Keratinocyte (primary cell): ENCODE measurements around the gene SH3D19. TPM values are rescaled to one million over a fixed set of nuclear protein-coding genes. Genes with fewer than 3 reads are reported as not detected.

ENCODE experiments used
- DNase-seq: peaks from one replicate; pipeline ENCODE4 v3.0.0-alpha.2; 2011; ENCODE audit warnings: low read depth, missing footprints, low spot score
- FAIRE-seq: peaks from 2 replicates; lab custom pipeline; 2011; peaks lifted over from hg19 to GRCh38; lab: Jason Lieb, UNC
- H2AFZ ChIP-seq: 2 replicates; pipeline ENCODE4 v1.6.0; 2012; ENCODE audit warnings: low read length, control low read depth, inconsistent platforms; ENCODE audit not compliant: control insufficient read depth
- H3K27ac ChIP-seq: 2 replicates; pipeline ENCODE4 v1.5.1; 2011; ENCODE audit warnings: low read length; ENCODE audit not compliant: control insufficient read depth, insufficient read depth
- H3K27me3 ChIP-seq: 3 replicates; pipeline ENCODE4 v1.6.0; 2011; ENCODE audit warnings: low read length; ENCODE audit not compliant: control insufficient read depth, insufficient read depth; ENCODE audit errors: extremely low read depth
- H3K36me3 ChIP-seq, 2 experiments: 2 replicates in 1 of 2; 3 replicates in 1 of 2; pipeline ENCODE4 v1.5.1; 2011; ENCODE audit warnings: low read length in 2 of 2, mild to moderate bottlenecking in 1 of 2; ENCODE audit not compliant: control insufficient read depth in 2 of 2, insufficient read depth in 2 of 2; ENCODE audit errors: extremely low read depth in 1 of 2
- H3K4me1 ChIP-seq: 3 replicates; pipeline ENCODE4 v1.5.1; 2011; ENCODE audit warnings: low read length; ENCODE audit not compliant: control insufficient read depth, insufficient read depth; ENCODE audit errors: extremely low read depth
- H3K4me2 ChIP-seq: 3 replicates; pipeline ENCODE4 v1.6.0; 2011; ENCODE audit warnings: low read depth, low read length; ENCODE audit not compliant: control insufficient read depth, insufficient read depth; ENCODE audit errors: extremely low read depth
- H3K4me3 ChIP-seq, 3 experiments: fragments of 200-600 bp in 1 of 3; sonication (generic) in 1 of 3; 2 replicates in 2 of 3; 3 replicates in 1 of 3; pipeline ENCODE4 v1.5.1; 2011 to 2016; ENCODE audit warnings: low read length in 3 of 3, mild to moderate bottlenecking in 3 of 3, control low read depth in 2 of 3, inconsistent platforms in 1 of 3, low read depth in 1 of 3, mixed read lengths in 1 of 3, mixed run types in 1 of 3, moderate library complexity in 1 of 3; ENCODE audit not compliant: control insufficient read depth in 2 of 3, insufficient read depth in 2 of 3; ENCODE audit errors: extremely low read depth in 1 of 3
- H3K79me2 ChIP-seq: 2 replicates; pipeline ENCODE4 v1.6.0; 2012; ENCODE audit warnings: low read length; ENCODE audit not compliant: control insufficient read depth, insufficient read depth
- H3K9ac ChIP-seq: 3 replicates; pipeline ENCODE4 v1.6.0; 2011; ENCODE audit warnings: low read length; ENCODE audit not compliant: control insufficient read depth, insufficient read depth; ENCODE audit errors: extremely low read depth
- H3K9me1 ChIP-seq: 3 replicates; pipeline ENCODE4 v1.6.0; 2011; ENCODE audit warnings: low read length; ENCODE audit not compliant: control insufficient read depth, insufficient read depth; ENCODE audit errors: extremely low read depth
- H3K9me3 ChIP-seq: 2 replicates; pipeline ENCODE4 v1.5.1; 2012; ENCODE audit warnings: low read depth, low read length; ENCODE audit not compliant: control insufficient read depth
- H4K20me1 ChIP-seq: 3 replicates; pipeline ENCODE4 v1.6.0; 2011; ENCODE audit warnings: low read length; ENCODE audit not compliant: control insufficient read depth, insufficient read depth; ENCODE audit errors: extremely low read depth
- CTCF ChIP-seq, 3 experiments: IDR thresholded peaks in 1 of 3; conservative IDR thresholded peaks in 1 of 3; optimal IDR thresholded peaks in 1 of 3; 2 replicates in 2 of 3; 3 replicates in 1 of 3; pipeline versions ENCODE3 to v1.5.1; 2011; ENCODE audit warnings: low read length in 3 of 3, mild to moderate bottlenecking in 3 of 3, moderate library complexity in 2 of 3, control low read depth in 1 of 3, inconsistent platforms in 1 of 3; ENCODE audit not compliant: insufficient read depth in 2 of 3; ENCODE audit errors: extremely low read depth in 1 of 3
- EZH2 ChIP-seq: IDR thresholded peaks from one replicate; pipeline ENCODE4 v1.6.1; 2012; ENCODE audit warnings: inconsistent platforms, mild to moderate bottlenecking, low read length, moderate library complexity
- dilution Hi-C: fragments of 300-500 bp; cut with MboI; formaldehyde crosslinking; loops from one replicate; pipeline ENCODE4 v1.7.0; 2020; ENCODE audit warnings: low sequenced_read_pairs; ENCODE audit not compliant: extremely low pct_ligation_motif_present
- polyA plus RNA-seq, 5 experiments: library from polyadenylated mRNA; depleted of rRNA in 3 of 5; stranded (reverse) in 3 of 5; stranded (forward) in 1 of 5; unstranded in 1 of 5; fragments of >200 nt; gene quantifications; 1 replicate in 1 of 5; 2 replicates in 3 of 5; 3 replicates in 1 of 5; pipeline versions ENCODE4 v1.2.1 to v1.2.3, GENCODE V29; 2011 to 2012; ENCODE audit warnings: missing spikeins in 2 of 5, low read depth in 1 of 5, low replicate concordance in 1 of 5

SH3D19 gene
- polyA plus RNA-seq, 1 donor (not counting 4 experiments of a cell fraction or from before 2014, with no cell fraction given), result 24.8 TPM

GRCh38 chr4:151267822-151268535, 57.4 kb downstream of the SH3D19 start:
- H3K4me1 ChIP-seq, result no peaks in the 10 kb centered on the region
- peaks cover 12% of the 10 kb centered on the region for H3K79me2 ChIP-seq
- no peaks in the 10 kb centered on the region for H3K9me3 ChIP-seq
- H3K4me3 ChIP-seq, result no peak overlapping the region
- DNase-seq (no peak), FAIRE-seq (no peak)
- H3K27me3 ChIP-seq, result no peaks in the 10 kb centered on the region
- dilution Hi-C loops, result no loop called here
- H4K20me1 ChIP-seq, result no peaks in the 10 kb centered on the region
- H3K27ac ChIP-seq, result no peak overlapping the region
- TF ChIP-seq CTCF (optimal IDR thresholded peaks at IDR 0.05 in 1 of 3, IDR thresholded peaks at IDR 0.05 in 1 of 3, conservative IDR thresholded peaks at IDR 0.05 in 1 of 3; ENCODE audit: extremely low read depth in 1 of 3, insufficient read depth in 2 of 3, low read length in 3 of 3) (no peak), EZH2 (no peak)
- H3K4me2 ChIP-seq, result no peak overlapping the region
- no peak overlapping the region for H3K9ac ChIP-seq
- no peak overlapping the region for H2AFZ ChIP-seq
- peaks cover 0 to 3% of the 10 kb centered on the region in 2 experiments for H3K36me3 ChIP-seq
- H3K9me1 ChIP-seq, result no peaks in the 10 kb centered on the region

DNA sequence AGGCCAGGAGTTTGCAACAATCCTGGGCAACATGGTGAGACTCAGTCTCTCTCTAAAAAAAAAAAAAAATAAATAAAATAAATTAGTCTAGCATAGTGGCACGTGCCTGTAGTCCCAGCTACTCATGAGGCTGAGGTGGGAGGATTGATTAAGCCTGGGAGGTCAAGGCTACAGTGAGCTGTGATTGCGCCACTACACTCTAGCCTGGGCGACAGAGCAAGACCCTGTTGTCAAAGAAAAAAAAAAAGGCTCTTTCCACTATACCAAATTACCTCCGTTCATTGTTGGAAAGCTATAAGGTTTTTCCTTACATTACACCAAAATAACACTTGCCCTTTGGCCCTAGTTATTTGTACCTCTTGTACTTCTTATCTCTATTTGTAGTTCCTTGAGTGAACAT, 58.3 kb downstream of the SH3D19 start:
- no peaks in the 10 kb centered on the region for H3K4me1 ChIP-seq
- H3K79me2 ChIP-seq, result peaks cover 14% of the 10 kb centered on the region
- H3K27ac ChIP-seq, result no peak overlapping the region
- no peak overlapping the region for H2AFZ ChIP-seq
- no peak for DNase-seq
- no peaks in the 10 kb centered on the region for H3K27me3 ChIP-seq
- peaks cover 0 to 3% of the 10 kb centered on the region in 2 experiments for H3K36me3 ChIP-seq
- TF ChIP-seq EZH2 (no peak), CTCF (optimal IDR thresholded peaks at IDR 0.05 in 1 of 3, IDR thresholded peaks at IDR 0.05 in 1 of 3, conservative IDR thresholded peaks at IDR 0.05 in 1 of 3; ENCODE audit: extremely low read depth in 1 of 3, insufficient read depth in 2 of 3, low read length in 3 of 3) (no peak)
- H3K9ac ChIP-seq, result no peak overlapping the region
- dilution Hi-C loops, result no loop called here
- no peak overlapping the region for H3K4me2 ChIP-seq
- no peaks in the 10 kb centered on the region for H3K9me1 ChIP-seq
- H3K4me3 ChIP-seq, result no peak overlapping the region
- H4K20me1 ChIP-seq, result no peaks in the 10 kb centered on the region
- no peaks in the 10 kb centered on the region for H3K9me3 ChIP-seq
- FAIRE-seq, result no peak
